Activated naive CD8-positive, alpha-beta T cell treated with anti-CD3 and anti-CD28 coated beads, Interleukin-2, amount 10 ng/mL, durations not matched to agents 7 days and 5 days (primary cell): ENCODE measurements around the gene INPP5F. TPM values are rescaled to one million over a fixed set of nuclear protein-coding genes. Genes with fewer than 3 reads are reported as not detected.
A peak's percentile ranks its signal among the peaks of the same experiment; 100 is the strongest.

Experiments used
- ATAC-seq: fragments of 150-1000 bp; cut with Tn5 transposase; one replicate; pipeline ENCODE4 v1.10.0; 2021; ENCODE audit warnings: low read depth, moderate library complexity
- POLR2A ChIA-PET: fragments of 350-600 bp; sonication (Branson Sonifier 250); formaldehyde crosslinking; loops from one replicate; lab custom pipeline; 2021; ENCODE audit warnings: antibody characterized with exemption; lab: Charles Lee
- DNase-seq: peaks from one replicate; pipeline ENCODE4 v3.0.0; 2021
- H3K27ac Mint-ChIP-seq: one replicate; pipeline ENCODE4 v1.8.0; 2022; ENCODE audit warnings: mild to moderate bottlenecking, mixed read lengths
- H3K27me3 Mint-ChIP-seq: one replicate; pipeline ENCODE4 v1.8.0; 2022; ENCODE audit warnings: mild to moderate bottlenecking, moderate library complexity, mixed read lengths
- H3K36me3 Mint-ChIP-seq: one replicate; pipeline ENCODE4 v1.8.0; 2021; ENCODE audit warnings: mild to moderate bottlenecking, mixed read lengths
- H3K4me1 Mint-ChIP-seq: one replicate; pipeline ENCODE4 v1.8.0; 2021; ENCODE audit warnings: mixed read lengths
- H3K4me3 Mint-ChIP-seq: one replicate; pipeline ENCODE4 v1.8.0; 2022; ENCODE audit warnings: mild to moderate bottlenecking, moderate library complexity, mixed read lengths
- H3K9me3 Mint-ChIP-seq: one replicate; pipeline ENCODE4 v1.8.0; 2021; ENCODE audit warnings: mixed read lengths
- total RNA-seq, 2 experiments: library from RNA; stranded (reverse); gene quantifications; one replicate each; pipeline ENCODE4 v1.2.3, GENCODE V29; 2021

The INPP5F gene
- total RNA-seq, 2 experiments from 2014 or later = 12.2 to 13.5 TPM

DNA sequence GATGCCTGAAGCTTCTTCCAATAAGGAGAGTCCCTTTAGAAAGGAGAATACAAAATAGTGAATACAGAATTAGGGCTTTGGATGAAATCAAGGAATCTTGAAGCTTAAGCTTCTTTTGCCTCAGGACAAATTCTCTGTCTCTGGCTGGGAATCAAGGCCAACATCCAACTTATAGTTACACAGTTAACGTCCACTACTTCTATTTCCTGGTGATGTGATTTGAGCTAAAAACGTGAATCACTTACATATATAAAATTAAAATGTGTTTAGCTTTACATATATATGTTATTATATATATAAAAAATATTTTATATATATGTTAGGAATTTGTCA lies 11.4 kb upstream of the INPP5F start:
- H3K27me3 Mint-ChIP-seq = peaks cover 2% of the 10 kb centered on the region
- peaks cover 3% of the 10 kb centered on the region for H3K9me3 Mint-ChIP-seq
- H3K4me1 Mint-ChIP-seq = no peaks in the 10 kb centered on the region
- H3K36me3 Mint-ChIP-seq = peaks cover 7% of the 10 kb centered on the region
- H3K27ac Mint-ChIP-seq = no peak overlapping the region
- ATAC-seq = no peak
- POLR2A ChIA-PET = interaction anchor here (2.1 kb wide), 1 partner anchor 11 kb away, joined by 9 read pairs; the partner anchor contains the start of gene INPP5F
- no peak overlapping the region for H3K4me3 Mint-ChIP-seq
- no peak for DNase-seq

DNA sequence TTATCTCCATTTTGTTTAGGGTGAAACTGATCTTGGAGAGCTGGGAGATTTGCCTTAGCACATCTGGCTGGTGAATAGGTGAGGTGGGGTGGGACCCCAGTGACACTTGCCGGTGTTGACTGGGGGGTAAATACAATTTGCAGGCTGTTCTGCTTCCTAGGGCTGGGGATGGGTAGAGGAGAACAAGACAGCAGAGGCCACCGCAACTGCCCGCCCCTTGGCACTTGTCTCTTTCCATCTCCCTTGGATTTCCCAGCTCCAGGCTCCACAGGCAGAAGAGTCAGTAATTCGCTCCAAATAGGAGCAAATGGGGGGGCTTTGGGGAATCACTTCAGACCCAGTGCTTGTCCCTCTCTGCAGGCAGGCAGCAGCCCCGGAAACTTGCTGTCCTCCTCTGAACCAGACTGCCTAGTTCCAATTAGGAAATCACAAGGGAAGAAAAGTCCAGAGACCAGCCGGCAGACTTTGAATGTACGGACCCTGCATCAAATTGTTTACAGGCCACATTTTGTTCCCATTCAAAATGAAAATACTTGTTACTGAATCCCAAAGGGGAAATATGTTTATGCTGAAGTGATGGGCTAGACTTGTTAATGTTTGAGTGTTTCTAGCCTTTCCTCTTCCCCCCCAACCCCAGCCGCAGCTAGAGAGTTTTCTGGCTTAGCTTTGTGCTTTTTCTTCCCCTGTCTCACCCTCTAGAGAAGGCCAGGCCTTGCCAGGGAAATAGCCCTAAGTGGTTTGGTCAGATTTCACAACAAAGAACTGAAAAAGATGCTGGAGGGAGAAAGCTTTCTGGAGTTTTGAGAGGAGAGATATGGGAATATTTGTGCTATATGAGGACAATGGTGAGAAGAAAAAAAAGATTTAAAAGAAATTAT lies 10.0 kb upstream of the INPP5F start:
- POLR2A ChIA-PET = no interaction called here
- peaks cover 6% of the 10 kb centered on the region for H3K9me3 Mint-ChIP-seq
- peaks cover 2% of the 10 kb centered on the region for H3K27me3 Mint-ChIP-seq
- DNase-seq (no peak), ATAC-seq (no peak)
- no peak overlapping the region for H3K4me3 Mint-ChIP-seq
- H3K4me1 Mint-ChIP-seq = no peaks in the 10 kb centered on the region
- no peak overlapping the region for H3K27ac Mint-ChIP-seq
- H3K36me3 Mint-ChIP-seq = peaks cover 2% of the 10 kb centered on the region

DNA sequence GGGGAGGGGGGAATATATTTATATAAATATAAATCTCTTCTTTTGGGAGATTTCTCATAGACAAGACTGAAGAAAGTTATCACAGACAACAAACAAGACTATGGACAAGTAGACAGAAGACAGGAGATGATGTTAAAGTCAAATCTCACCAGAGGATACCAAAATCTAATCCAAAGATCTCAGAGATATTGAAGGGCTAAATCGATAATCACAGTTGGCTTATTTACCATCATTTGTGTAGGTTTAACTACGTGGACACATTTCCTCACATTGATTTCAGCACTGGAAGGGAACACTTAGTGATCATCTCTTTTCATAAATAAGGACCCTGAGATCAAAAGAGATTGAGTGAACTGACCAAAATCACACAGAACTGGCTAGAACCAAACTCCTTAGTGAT lies 2.7 kb upstream of the INPP5F start:
- no peak for ATAC-seq
- POLR2A ChIA-PET = no interaction called here
- H3K4me3 Mint-ChIP-seq = no peak overlapping the region
- H3K4me1 Mint-ChIP-seq = peaks cover 22% of the 10 kb centered on the region
- H3K9me3 Mint-ChIP-seq = peaks cover 6% of the 10 kb centered on the region
- peaks cover 2% of the 10 kb centered on the region for H3K36me3 Mint-ChIP-seq
- H3K27ac Mint-ChIP-seq = no peak overlapping the region
- no peak for DNase-seq
- H3K27me3 Mint-ChIP-seq = no peaks in the 10 kb centered on the region

DNA sequence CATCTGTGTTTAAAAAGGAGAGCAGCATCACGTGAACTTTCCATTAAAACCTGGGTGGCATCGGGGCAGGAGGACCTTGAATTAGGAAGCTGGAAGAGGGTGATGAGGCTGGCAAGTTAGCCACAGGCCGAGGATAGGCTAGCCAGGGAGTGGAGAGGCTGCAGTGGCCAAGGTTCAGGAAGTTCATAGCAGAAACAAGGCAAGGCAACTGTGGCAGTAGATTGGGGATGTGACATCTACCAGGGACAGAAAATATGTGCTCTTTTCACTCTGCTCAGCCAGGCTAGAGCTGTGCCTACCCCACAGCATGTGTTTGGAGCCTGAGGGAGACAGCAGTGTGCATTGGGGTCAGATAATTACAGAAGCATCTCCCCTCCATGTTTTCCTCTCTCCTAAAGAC lies 2.2 kb upstream of the INPP5F start:
- H3K27ac Mint-ChIP-seq = no peak overlapping the region
- no peak overlapping the region for H3K4me3 Mint-ChIP-seq
- H3K9me3 Mint-ChIP-seq = peaks cover 6% of the 10 kb centered on the region
- peaks cover 2% of the 10 kb centered on the region for H3K36me3 Mint-ChIP-seq
- H3K4me1 Mint-ChIP-seq = peaks cover 26% of the 10 kb centered on the region
- DNase-seq = no peak
- POLR2A ChIA-PET = interaction anchor here (1.6 to 2.6 kb wide), 2 partner anchors 10 to 36 kb away, joined by 3 to 9 read pairs; no protein-coding TSS in a partner anchor
- no peaks in the 10 kb centered on the region for H3K27me3 Mint-ChIP-seq
- ATAC-seq = no peak

GRCh38 chr10:119724593-119725516 lies 995 bp upstream of the INPP5F start:
- DNase-seq (no peak), ATAC-seq (no peak)
- POLR2A ChIA-PET = interaction anchor here (0.7 to 2.6 kb wide), 15 partner anchors 8 to 518 kb away, joined by 3 to 21 read pairs (median 3); partner anchors contain the start of genes BAG3, GRK5 and MCMBP
- Mint-ChIP-seq H3K27ac (peak overlapping the region; percentile 62), H3K4me3 (peak overlapping the region; percentile 83), H3K4me1 (peaks cover 31% of the 10 kb centered on the region), H3K27me3 (no peaks in the 10 kb centered on the region), H3K9me3 (peaks cover 4% of the 10 kb centered on the region), H3K36me3 (peaks cover under 1% of the 10 kb centered on the region)

DNA sequence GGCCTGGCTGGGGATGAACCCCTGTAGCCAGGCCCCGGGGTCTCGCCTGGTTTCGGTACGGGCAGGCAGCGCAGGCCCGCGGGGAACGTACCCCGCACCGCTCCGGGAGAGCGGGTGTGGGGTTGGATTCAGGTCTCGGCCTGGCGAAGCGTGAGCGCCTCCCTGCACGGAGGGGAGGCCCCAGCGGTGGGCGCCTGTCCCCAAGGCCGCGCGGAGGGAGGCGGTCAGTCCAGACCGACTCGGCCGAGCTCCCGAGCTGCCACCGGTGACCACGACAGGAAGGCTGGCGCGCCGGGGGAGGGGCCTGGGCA lies 378 bp upstream of the INPP5F start:
- ATAC-seq = no peak
- peaks cover 4% of the 10 kb centered on the region for H3K36me3 Mint-ChIP-seq
- no peak for DNase-seq
- H3K27me3 Mint-ChIP-seq = no peaks in the 10 kb centered on the region
- peak overlapping the region; percentile 83 for H3K4me3 Mint-ChIP-seq
- H3K27ac Mint-ChIP-seq = peak overlapping the region; percentile 62
- peaks cover 33% of the 10 kb centered on the region for H3K4me1 Mint-ChIP-seq
- POLR2A ChIA-PET = interaction anchor here (0.9 to 2.6 kb wide), 15 partner anchors 11 to 518 kb away, joined by 3 to 21 read pairs (median 5); partner anchors contain the start of genes BAG3, GRK5, MCMBP and RGS10
- peaks cover 3% of the 10 kb centered on the region for H3K9me3 Mint-ChIP-seq

- Mint-ChIP-seq H3K4me3 (peak overlapping the region; percentile 94), H3K36me3 (peaks cover 7% of the 10 kb centered on the region), H3K27me3 (no peaks in the 10 kb centered on the region), H3K4me1 (peaks cover 33% of the 10 kb centered on the region), H3K27ac (peak overlapping the region; percentile 86), H3K9me3 (no peaks in the 10 kb centered on the region)
- no peak for ATAC-seq
- POLR2A ChIA-PET = interaction anchor here (0.8 to 2.1 kb wide), 10 partner anchors 10 to 184 kb away, joined by 3 to 21 read pairs (median 6); partner anchors contain the start of genes BAG3, MCMBP, RGS10 and SEC23IP
- DNase-seq = no peak
These were observed 919 bp downstream of the INPP5F start for GRCh38 chr10:119726676-119727261.

GRCh38 chr10:119728172-119728800 lies 2.4 kb downstream of the INPP5F start:
- Mint-ChIP-seq H3K4me1 (peaks cover 33% of the 10 kb centered on the region), H3K9me3 (no peaks in the 10 kb centered on the region), H3K27ac (peak overlapping the region; percentile 27), H3K27me3 (no peaks in the 10 kb centered on the region), H3K4me3 (peak overlapping the region; percentile 94), H3K36me3 (peaks cover 10% of the 10 kb centered on the region)
- DNase-seq (no peak), ATAC-seq (no peak)
- POLR2A ChIA-PET = no interaction called here

- H3K4me3 Mint-ChIP-seq = no peak overlapping the region
- no peak for DNase-seq
- POLR2A ChIA-PET = interaction anchor here (3.1 kb wide), 1 partner anchor 9 kb away, joined by 20 read pairs; the partner anchor contains the start of gene INPP5F
- peaks cover 10% of the 10 kb centered on the region for H3K36me3 Mint-ChIP-seq
- H3K9me3 Mint-ChIP-seq = no peaks in the 10 kb centered on the region
- no peak for ATAC-seq
- H3K4me1 Mint-ChIP-seq = peaks cover 21% of the 10 kb centered on the region
- H3K27me3 Mint-ChIP-seq = no peaks in the 10 kb centered on the region
- H3K27ac Mint-ChIP-seq = no peak overlapping the region
These were observed 8.8 kb downstream of the INPP5F start for GRCh38 chr10:119734396-119735332.

DNA sequence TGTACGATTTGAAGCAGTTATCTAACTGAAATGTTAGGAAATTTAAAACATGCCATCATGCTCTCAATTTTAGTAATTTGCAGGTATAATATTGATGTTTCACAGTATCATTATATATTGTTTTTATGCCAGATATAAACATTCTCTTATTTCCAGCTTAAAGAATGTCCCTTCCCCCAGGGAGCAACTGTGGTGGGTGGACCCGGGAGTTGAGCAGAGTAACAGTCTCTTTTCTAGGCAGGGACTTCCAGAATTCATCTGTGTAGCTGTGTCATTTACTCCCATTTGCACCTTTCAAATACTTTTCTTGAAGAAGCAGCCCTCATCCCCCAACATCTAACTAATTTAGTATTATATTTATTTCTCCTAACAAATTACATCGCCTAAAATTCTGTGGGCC lies 9.6 kb downstream of the INPP5F start:
- Mint-ChIP-seq H3K9me3 (no peaks in the 10 kb centered on the region), H3K4me1 (peaks cover 22% of the 10 kb centered on the region)

GRCh38 chr10:119736220-119736619 lies 10.4 kb downstream of the INPP5F start:
- Mint-ChIP-seq H3K27ac (no peak overlapping the region), H3K4me1 (peaks cover 22% of the 10 kb centered on the region), H3K9me3 (no peaks in the 10 kb centered on the region), H3K4me3 (no peak overlapping the region), H3K36me3 (peaks cover 2% of the 10 kb centered on the region), H3K27me3 (no peaks in the 10 kb centered on the region)
- POLR2A ChIA-PET = interaction anchor here (3.1 kb wide), 1 partner anchor 10 kb away, joined by 20 read pairs; the partner anchor contains the start of gene INPP5F
- DNase-seq (no peak), ATAC-seq (no peak)

More for the DNA sequence above, 9.6 kb downstream of the INPP5F start:
- POLR2A ChIA-PET = interaction anchor here (3.1 kb wide), 1 partner anchor 10 kb away, joined by 20 read pairs; the partner anchor contains the start of gene INPP5F
- ATAC-seq (no peak), DNase-seq (no peak)
- peaks cover 5% of the 10 kb centered on the region for H3K36me3 Mint-ChIP-seq
- H3K27ac Mint-ChIP-seq = no peak overlapping the region
- H3K4me3 Mint-ChIP-seq = no peak overlapping the region
- H3K27me3 Mint-ChIP-seq = no peaks in the 10 kb centered on the region
